GM19452 (cell line): Measurements from ENCODE around the gene CXCR4.
"Not testable (repeated sequence)": the region's sequence is repeated elsewhere in the genome, so short reads cannot be mapped to it uniquely, and the experiment has no call there.

Experiments
- ATAC-seq: cut with Tn5 transposase; IDR thresholded peaks from one replicate; pipeline ENCODE4 v1.9.1; 2021; ENCODE audit not compliant: unreplicated experiment

The CXCR4 gene

GRCh38 chr2:136077107-136077506 lies 40.8 kb downstream of the CXCR4 start:
- no peak for ATAC-seq

GRCh38 chr2:136075476-136075875 lies 42.5 kb downstream of the CXCR4 start:
- ATAC-seq = no peak

- ATAC-seq = no peak
Measured at GRCh38 chr2:136072621-136073020, 45.3 kb downstream of the CXCR4 start.

- ATAC-seq = not testable (repeated sequence)
Measured at GRCh38 chr2:136071887-136072286, 46.1 kb downstream of the CXCR4 start.

GRCh38 chr2:136070913-136071312 lies 47.0 kb downstream of the CXCR4 start:
- ATAC-seq = no peak

GRCh38 chr2:136069773-136070172 lies 48.2 kb downstream of the CXCR4 start:
- ATAC-seq = no peak

GRCh38 chr2:136068581-136069227 lies 49.2 kb downstream of the CXCR4 start:
- no peak for ATAC-seq

- ATAC-seq = no peak
Measured at GRCh38 chr2:136067897-136068580, 49.9 kb downstream of the CXCR4 start.

GRCh38 chr2:136067459-136067858 lies 50.5 kb downstream of the CXCR4 start:
- no peak for ATAC-seq

- peak; percentile 81 for ATAC-seq
Measured at GRCh38 chr2:136065907-136066306, 52.0 kb downstream of the CXCR4 start.

- ATAC-seq = peak; percentile 22
Measured at GRCh38 chr2:136065384-136065783, 52.6 kb downstream of the CXCR4 start.
